Lung (tissue), 12 donors: Measurements from ENCODE around the gene CCT2. TPM values are rescaled to one million over a fixed set of nuclear protein-coding genes. Genes with fewer than 3 reads are reported as not detected.

Experiments
- ATAC-seq: fragments of 200-7000 bp; cut with Tn5 transposase; one replicate; pipeline ENCODE4 v1.9.1; 2020; ENCODE audit warnings: moderate number of reproducible peaks; ENCODE audit not compliant: insufficient read depth, low FRiP score
- DNase-seq, 3 donors: peaks; one replicate each; pipeline ENCODE4 v3.0.0-alpha.2; 2013 to 2017
- H3K27ac ChIP-seq, 2 donors: one replicate each; pipeline ENCODE4 v1.5.1; 2013; ENCODE audit warnings: mild to moderate bottlenecking in 2 of 2, moderate library complexity in 2 of 2, control low read depth in 1 of 2, inconsistent platforms in 1 of 2, low read depth in 1 of 2, low read length in 1 of 2
- H3K27me3 ChIP-seq, 3 donors: one replicate each; pipeline ENCODE4 v1.5.1; 2013; ENCODE audit warnings: low read length in 2 of 3; ENCODE audit not compliant: control insufficient read depth in 3 of 3, insufficient read depth in 3 of 3
- H3K36me3 ChIP-seq, 4 donors: one replicate each; pipeline ENCODE4 v1.5.1; 2013; ENCODE audit warnings: low read length in 4 of 4, mild to moderate bottlenecking in 1 of 4, moderate library complexity in 1 of 4; ENCODE audit not compliant: control insufficient read depth in 4 of 4, insufficient read depth in 4 of 4
- H3K4me1 ChIP-seq, 5 donors: one replicate each; pipeline ENCODE4 v1.5.1; 2013; ENCODE audit warnings: low read length in 5 of 5, mild to moderate bottlenecking in 2 of 5, moderate library complexity in 1 of 5; ENCODE audit not compliant: control insufficient read depth in 5 of 5, insufficient read depth in 5 of 5
- H3K4me3 ChIP-seq: one replicate; pipeline ENCODE4 v1.5.1; 2013; ENCODE audit warnings: mild to moderate bottlenecking, control low read depth, moderate library complexity
- H3K9ac ChIP-seq, 2 donors: one replicate each; pipeline ENCODE4 v1.5.1; 2013; ENCODE audit warnings: low read length in 2 of 2, control low read depth in 1 of 2; ENCODE audit not compliant: insufficient read depth in 1 of 2
- H3K9me3 ChIP-seq, 4 donors: one replicate each; pipeline ENCODE4 v1.5.1; 2013; ENCODE audit warnings: low read length in 3 of 4, mild to moderate bottlenecking in 1 of 4, moderate library complexity in 1 of 4; ENCODE audit not compliant: control insufficient read depth in 4 of 4, insufficient read depth in 3 of 4
- CTCF ChIP-seq: IDR thresholded peaks from 2 replicates; pipeline ENCODE4 v1.5.1; 2012; ENCODE audit warnings: mild to moderate bottlenecking; ENCODE audit errors: control extremely low read depth, extremely low read depth
- WGBS, 2 donors: extraction: QIAGEN DNeasy Blood & Tissue Kit; methylation state at CpG; one replicate each; pipeline ENCODE4 v1.1.7; 2013; 5-methylcytosine and 5-hydroxymethylcytosine counted together
- polyA plus RNA-seq, 2 donors: library from polyadenylated mRNA; stranded (reverse); fragments of 200-250 nt; gene quantifications; one replicate each; pipeline ENCODE4 v1.2.1, GENCODE V29; 2013
- total RNA-seq, 2 donors: library from RNA; depleted of rRNA in 1 of 2; stranded (reverse); fragments of >200 nt in 1 of 2; gene quantifications; one replicate each; pipeline ENCODE4 v1.2.1, GENCODE V29; 2014 to 2021
- donor health status: control.
- donor health status: control.
- donor health status: Bipolar disorder and iron deficiency.
- donor health status: healthy.
- donor health status: DM: yes; HTN: yes; CAD: no.

Gene CCT2
- total and polyA plus RNA-seq, 4 donors: 80.3 to 122 (median 114) TPM

GRCh38 chr12:69550569-69551350 is 34.5 kb upstream of the CCT2 start:
- Histone ChIP-seq H3K4me3 (no peak overlapping the region), H3K4me1 (peaks cover 0 to 7% (median 3%) of the 10 kb centered on the region in 5 donors), H3K27me3 (no peaks in the 10 kb centered on the region), H3K27ac (no peak overlapping the region), H3K9ac (no peak overlapping the region), H3K36me3 (peaks cover 0 to 2% (median 0%) of the 10 kb centered on the region in 4 donors), H3K9me3 (no peaks in the 10 kb centered on the region)
- DNase-seq: no peak
- TF ChIP-seq CTCF: no peak
- no peak for ATAC-seq
- 90 to 91% methylated on average over 8 of the region's 8 CpGs for WGBS, 2 donors

DNA sequence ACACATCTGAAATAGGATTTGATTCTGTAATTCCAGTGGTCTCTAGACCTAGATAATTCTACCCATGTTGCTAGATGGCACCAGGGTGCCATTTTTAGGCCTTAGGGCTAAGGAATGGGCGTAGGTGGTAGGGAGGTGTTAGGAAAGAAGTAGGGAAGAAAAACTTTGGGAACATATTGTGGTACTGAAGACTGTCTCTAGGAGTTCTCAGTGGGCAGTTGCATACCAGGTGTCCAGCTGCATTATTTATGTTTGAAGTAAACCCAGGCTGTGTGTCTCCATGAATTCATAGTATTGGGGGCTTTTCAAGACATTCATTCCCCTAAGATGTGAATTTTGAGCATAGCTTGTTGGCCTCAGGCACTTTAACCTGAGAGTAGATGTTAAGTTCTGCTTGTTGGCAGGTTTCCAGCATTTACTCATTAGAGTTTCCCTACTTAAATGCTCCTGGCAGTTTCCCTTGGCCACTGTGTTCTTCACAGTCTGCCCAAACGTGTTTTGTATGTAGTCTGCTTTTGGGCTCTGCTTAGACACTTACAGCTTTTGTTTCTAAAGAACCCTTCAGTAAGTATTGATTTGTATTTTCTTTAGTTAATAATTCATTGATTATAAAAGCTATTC is 31.5 kb upstream of the CCT2 start:
- Histone ChIP-seq H3K27ac (peak overlapping the region in 1 of 2 donors; percentile 12), H3K36me3 (peaks cover 0 to 2% (median under 1%) of the 10 kb centered on the region in 4 donors), H3K27me3 (no peaks in the 10 kb centered on the region), H3K9ac (no peak overlapping the region), H3K4me3 (no peak overlapping the region), H3K9me3 (no peaks in the 10 kb centered on the region), H3K4me1 (peaks cover 0 to 9% (median 7%) of the 10 kb centered on the region in 5 donors)
- WGBS, 2 donors: 54 to 80% methylated on average over 2 of the region's 2 CpGs
- peak; percentile 34 for ATAC-seq
- DNase-seq: peak; percentile 43 to 89 (median 76)
- no peak for TF ChIP-seq CTCF

DNA sequence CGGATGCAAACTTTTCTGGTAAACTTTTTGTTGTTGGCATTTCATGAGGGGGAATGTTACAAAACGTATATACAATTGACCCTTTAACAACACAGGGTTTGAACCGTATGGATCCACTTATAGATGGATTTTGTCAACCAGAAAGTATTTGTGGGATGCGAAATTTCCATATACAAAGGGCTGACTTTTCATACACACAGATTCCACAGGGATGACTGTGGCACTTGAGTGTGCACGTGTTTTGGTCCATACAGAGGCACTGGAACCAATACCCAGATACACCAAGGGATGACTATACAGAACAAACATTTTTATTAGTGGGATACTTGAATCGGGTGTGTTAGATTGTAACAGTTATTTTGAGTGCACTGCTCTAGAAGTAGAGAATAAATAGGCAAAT is 29.8 kb upstream of the CCT2 start:
- Histone ChIP-seq H3K9me3 (no peaks in the 10 kb centered on the region), H3K4me3 (no peak overlapping the region), H3K27ac (no peak overlapping the region), H3K27me3 (no peaks in the 10 kb centered on the region), H3K4me1 (peaks cover 0 to 9% (median 7%) of the 10 kb centered on the region in 5 donors), H3K36me3 (peaks cover 0 to 1% (median 0%) of the 10 kb centered on the region in 4 donors), H3K9ac (no peak overlapping the region)
- TF ChIP-seq CTCF: no peak
- 77 to 93% methylated on average over 6 of the region's 6 CpGs for WGBS, 2 donors
- ATAC-seq (no peak), DNase-seq (no peak)
